Sigmoid colon (tissue), 7 donors: ENCODE data around the gene RGMB. TPM values are rescaled to one million over a fixed set of nuclear protein-coding genes. Genes with fewer than 3 reads are reported as not detected.

Experiments
- DNase-seq: peaks from one replicate; pipeline ENCODE4 v3.0.0-alpha.2; 2019
- H3K27ac ChIP-seq, 4 donors: fragments of 200-600 bp; sonication (generic); one replicate each; pipeline ENCODE4 v1.5.1; 2016 to 2019; ENCODE audit warnings: mild to moderate bottlenecking in 1 of 4
- H3K27me3 ChIP-seq, 3 donors: fragments of 200-600 bp; sonication (generic); one replicate each; pipeline ENCODE4 v1.5.1; 2019; ENCODE audit warnings: mild to moderate bottlenecking in 1 of 3
- H3K36me3 ChIP-seq, 4 donors: fragments of 200-600 bp; sonication (generic); one replicate each; pipeline ENCODE4 v1.5.1; 2016 to 2019
- H3K4me1 ChIP-seq, 4 donors: fragments of 200-600 bp; sonication (generic); one replicate each; pipeline ENCODE4 v1.5.1; 2017 to 2019
- H3K4me3 ChIP-seq, 4 donors: fragments of 200-600 bp; sonication (generic); one replicate each; pipeline ENCODE4 v1.5.1; 2017 to 2019; ENCODE audit warnings: mild to moderate bottlenecking in 2 of 4, moderate library complexity in 1 of 4
- H3K9me3 ChIP-seq, 4 donors: fragments of 200-600 bp in 3 of 4; sonication (generic) in 3 of 4; one replicate each; pipeline versions ENCODE4 v1.5.1 to v1.6.1; 2013 to 2019
- CTCF ChIP-seq, 4 experiments: fragments of 450-650 bp in 3 of 4; fragments of 200-600 bp in 1 of 4; IDR thresholded peaks; one replicate each; pipeline ENCODE4 v1.5.1; 2016 to 2019; ENCODE audit warnings: antibody characterized with exemption in 4 of 4, mild to moderate bottlenecking in 3 of 4, moderate library complexity in 2 of 4
- EP300 ChIP-seq, 4 donors: sonication (generic); formaldehyde crosslinking; IDR thresholded peaks; one replicate each; pipeline ENCODE4 v1.6.1; 2017; ENCODE audit warnings: antibody characterized with exemption in 4 of 4
- POLR2A ChIP-seq, 2 donors: fragments of 450-650 bp; IDR thresholded peaks; one replicate each; pipeline ENCODE4 v1.6.1; 2016; ENCODE audit warnings: antibody characterized with exemption in 2 of 2, mild to moderate bottlenecking in 2 of 2, moderate library complexity in 2 of 2
- POLR2AphosphoS5 ChIP-seq, 4 donors: sonication (generic); formaldehyde crosslinking; IDR thresholded peaks; one replicate each; pipeline ENCODE4 v1.6.1; 2017; ENCODE audit warnings: antibody characterized with exemption in 4 of 4
- WGBS, 2 donors: extraction: QIAGEN DNeasy Blood & Tissue Kit; methylation state at CpG; one replicate each; pipeline ENCODE4 v1.1.7; 2013; 5-methylcytosine and 5-hydroxymethylcytosine counted together
- intact Hi-C: fragments of 100-400 bp; cut with DNase I; formaldehyde crosslinking; loops from one replicate; pipeline ENCODE4 v1.15.1; 2023
- polyA plus RNA-seq, 3 donors: library from polyadenylated mRNA; stranded (reverse); fragments of 200-250 nt; gene quantifications; one replicate each; pipeline ENCODE4 v1.2.3, GENCODE V29; 2013
- total RNA-seq, 4 donors: library from RNA; depleted of rRNA; stranded (reverse); fragments of >200 nt; gene quantifications; one replicate each; pipeline ENCODE4 v1.1.0, GENCODE V29; 2016
- donor health status: healthy with polysubstance abuse.
- donor health status: Bipolar disorder and iron deficiency.
- donor health status: healthy.

RGMB gene
- total and polyA plus RNA-seq, 7 donors = 3.7 to 32.1 (median 25.0) TPM

DNA sequence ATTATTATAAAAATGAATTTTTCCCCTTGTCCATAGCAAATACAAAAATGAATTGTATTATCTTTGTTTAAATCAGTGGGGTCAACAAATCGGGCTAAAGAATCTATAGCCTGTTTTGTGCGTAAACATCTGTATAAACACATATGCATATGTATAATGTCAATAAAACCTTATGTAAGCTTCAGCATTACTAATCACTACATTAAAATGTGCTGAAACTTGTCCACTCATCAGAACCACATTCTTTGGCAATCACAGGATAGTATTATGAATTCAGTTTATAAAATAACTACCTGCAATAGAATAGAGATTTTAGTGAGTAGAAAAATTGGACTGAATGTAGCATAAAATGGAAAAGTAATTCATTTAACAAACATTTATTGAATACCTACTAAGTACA lies 30.6 kb downstream of the RGMB start:
- DNase-seq = no peak
- Histone ChIP-seq H3K36me3 (no peaks in the 10 kb centered on the region), H3K4me3 (no peak overlapping the region), H3K9me3 (peaks cover 0 to 13% (median 3%) of the 10 kb centered on the region in 4 donors), H3K27ac (no peak overlapping the region), H3K4me1 (no peaks in the 10 kb centered on the region), H3K27me3 (no peaks in the 10 kb centered on the region)
- 89 to 92% methylated on average over 2 of the region's 2 CpGs for WGBS, 2 donors
- intact Hi-C loops = no loop called here
- TF ChIP-seq EP300 (IDR thresholded peaks at IDR 0.05) (no peak), POLR2AphosphoS5 (IDR thresholded peaks at IDR 0.05) (no peak), POLR2A (IDR thresholded peaks at IDR 0.05) (no peak), CTCF (IDR thresholded peaks at IDR 0.05) (no peak)

DNA sequence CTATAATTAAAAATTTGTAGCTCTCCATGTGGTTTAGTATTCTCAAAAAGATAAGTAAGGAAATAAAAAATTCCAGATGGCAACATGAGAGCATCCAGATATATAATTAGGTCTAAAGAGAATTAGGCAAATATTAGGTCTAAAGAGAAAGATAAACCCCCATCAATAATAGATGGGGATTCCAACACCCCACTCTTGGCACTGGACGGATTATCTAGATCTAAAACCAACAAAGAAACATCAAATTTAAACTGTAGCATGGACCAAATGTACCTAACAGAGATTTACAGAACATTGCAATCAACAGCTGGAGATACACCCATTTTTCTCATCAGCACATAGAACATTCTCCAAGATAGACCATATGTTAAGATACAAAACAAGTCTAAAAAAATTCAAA lies 31.6 kb downstream of the RGMB start:
- no peak overlapping the region for H3K27ac ChIP-seq
- H3K4me3 ChIP-seq = no peak overlapping the region
- WGBS, 2 donors = 38 to 53% methylated on average over 1 of the region's 1 CpG
- no peaks in the 10 kb centered on the region for H3K4me1 ChIP-seq
- TF ChIP-seq CTCF (IDR thresholded peaks at IDR 0.05) = no peak
- TF ChIP-seq POLR2AphosphoS5 (IDR thresholded peaks at IDR 0.05) = no peak
- TF ChIP-seq EP300 (IDR thresholded peaks at IDR 0.05) = no peak
- no peak for TF ChIP-seq POLR2A (IDR thresholded peaks at IDR 0.05)
- H3K36me3 ChIP-seq = no peaks in the 10 kb centered on the region
- H3K9me3 ChIP-seq = peaks cover 0 to 13% (median 3%) of the 10 kb centered on the region in 4 donors
- intact Hi-C loops = no loop called here
- DNase-seq = no peak
- H3K27me3 ChIP-seq = no peaks in the 10 kb centered on the region

- intact Hi-C loops = no loop called here
- Histone ChIP-seq H3K27me3 (no peaks in the 10 kb centered on the region), H3K4me1 (no peaks in the 10 kb centered on the region), H3K4me3 (no peak overlapping the region), H3K27ac (no peak overlapping the region), H3K9me3 (peaks cover 0 to 13% (median 3%) of the 10 kb centered on the region in 4 donors), H3K36me3 (no peaks in the 10 kb centered on the region)
- TF ChIP-seq EP300 (IDR thresholded peaks at IDR 0.05) (no peak), POLR2A (IDR thresholded peaks at IDR 0.05) (no peak), CTCF (IDR thresholded peaks at IDR 0.05) (no peak), POLR2AphosphoS5 (IDR thresholded peaks at IDR 0.05) (no peak)
- no peak for DNase-seq
These were observed 34.3 kb downstream of the RGMB start for GRCh38 chr5:98807806-98808205.

- Histone ChIP-seq H3K27me3 (no peaks in the 10 kb centered on the region), H3K9me3 (peaks cover 0 to 13% (median 3%) of the 10 kb centered on the region in 4 donors), H3K27ac (no peak overlapping the region), H3K36me3 (no peaks in the 10 kb centered on the region), H3K4me3 (no peak overlapping the region), H3K4me1 (no peaks in the 10 kb centered on the region)
- WGBS, 2 donors = 68 to 73% methylated on average over 2 of the region's 2 CpGs
- intact Hi-C loops = no loop called here
- TF ChIP-seq CTCF (IDR thresholded peaks at IDR 0.05) (no peak), EP300 (IDR thresholded peaks at IDR 0.05) (no peak), POLR2AphosphoS5 (IDR thresholded peaks at IDR 0.05) (no peak), POLR2A (IDR thresholded peaks at IDR 0.05) (no peak)
- no peak for DNase-seq
These were observed 36.7 kb downstream of the RGMB start for GRCh38 chr5:98810206-98810605.

DNA sequence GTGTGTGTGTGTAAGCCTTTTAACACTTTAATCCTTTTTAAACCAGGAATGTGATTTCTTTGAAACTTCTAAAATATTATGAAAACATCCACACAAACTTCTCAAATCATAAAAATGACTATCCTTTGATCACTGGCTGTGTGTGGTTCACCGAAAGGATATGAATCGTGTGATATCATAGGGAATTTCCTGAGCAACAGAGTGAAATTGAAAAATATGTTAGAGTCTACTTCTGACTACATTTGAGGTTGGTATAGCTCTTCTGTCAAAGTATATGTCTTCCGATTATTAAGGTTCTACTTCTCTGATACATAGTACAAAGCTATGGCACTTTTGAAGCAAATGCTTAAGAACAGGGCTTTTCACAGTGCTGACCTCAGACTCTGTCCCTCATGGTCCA lies 40.3 kb downstream of the RGMB start:
- Histone ChIP-seq H3K36me3 (no peaks in the 10 kb centered on the region), H3K4me1 (no peaks in the 10 kb centered on the region), H3K27ac (no peak overlapping the region), H3K27me3 (no peaks in the 10 kb centered on the region), H3K4me3 (no peak overlapping the region), H3K9me3 (no peaks in the 10 kb centered on the region)
- no peak for DNase-seq
- WGBS, 2 donors = 85 to 94% methylated on average over 3 of the region's 3 CpGs
- intact Hi-C loops = no loop called here
- TF ChIP-seq POLR2A (IDR thresholded peaks at IDR 0.05) (no peak), CTCF (IDR thresholded peaks at IDR 0.05) (no peak), POLR2AphosphoS5 (IDR thresholded peaks at IDR 0.05) (no peak), EP300 (IDR thresholded peaks at IDR 0.05) (no peak)
